HEK293 (cell line): ENCODE results near the gene CYP2B6.

Experiments
- REPIN1 ChIP-seq: fragments of 450-650 bp; formaldehyde crosslinking; IDR thresholded peaks from 2 replicates; pipeline ENCODE4 v1.5.1; 2017; ENCODE audit warnings: missing biosample characterization, missing genetic modification characterization, low read depth
- ZBTB49 ChIP-seq: fragments of 450-650 bp; formaldehyde crosslinking; IDR thresholded peaks from 2 replicates; pipeline ENCODE4 v1.5.1; 2016; ENCODE audit warnings: missing biosample characterization, missing genetic modification characterization, low read depth
- ZBTB8A ChIP-seq: fragments of 450-650 bp; formaldehyde crosslinking; IDR thresholded peaks from 2 replicates; pipeline ENCODE4 v1.5.1; 2016; ENCODE audit warnings: missing biosample characterization, missing genetic modification characterization
- ZNF114 ChIP-seq: fragments of 450-650 bp; formaldehyde crosslinking; IDR thresholded peaks from 2 replicates; pipeline ENCODE4 v1.5.0; 2017; ENCODE audit warnings: missing biosample characterization, missing genetic modification characterization
- ZNF19 ChIP-seq: fragments of 450-650 bp; formaldehyde crosslinking; IDR thresholded peaks from 2 replicates; pipeline ENCODE4; 2016; ENCODE audit warnings: missing biosample characterization, missing genetic modification characterization, low read depth
- ZNF280C ChIP-seq: fragments of 450-650 bp; formaldehyde crosslinking; IDR thresholded peaks from 2 replicates; pipeline ENCODE4 v1.5.1; 2016; ENCODE audit warnings: missing biosample characterization, missing genetic modification characterization
- ZNF324 ChIP-seq: fragments of 450-650 bp; formaldehyde crosslinking; IDR thresholded peaks from 2 replicates; pipeline ENCODE4 v1.5.1; 2016; ENCODE audit warnings: missing biosample characterization, missing genetic modification characterization
- ZNF362 ChIP-seq: fragments of 450-650 bp; formaldehyde crosslinking; IDR thresholded peaks from 2 replicates; pipeline ENCODE4 v1.5.1; 2016; ENCODE audit warnings: missing biosample characterization, missing genetic modification characterization
- ZNF701 ChIP-seq: fragments of 450-650 bp; formaldehyde crosslinking; IDR thresholded peaks from 2 replicates; pipeline ENCODE4 v1.5.1; 2016; ENCODE audit warnings: missing biosample characterization, missing genetic modification characterization
- ZSCAN16 ChIP-seq: fragments of 450-650 bp; formaldehyde crosslinking; IDR thresholded peaks from 2 replicates; pipeline ENCODE4 v1.5.1; 2016; ENCODE audit warnings: missing biosample characterization, missing genetic modification characterization
- TF ChIP-seq, protein P1 (sequence below): fragments of 450-650 bp; formaldehyde crosslinking; IDR thresholded peaks from 2 replicates; pipeline ENCODE4 v1.5.1; 2016; ENCODE audit warnings: missing biosample characterization, missing genetic modification characterization
- TF ChIP-seq, protein P2 (sequence below): fragments of 450-650 bp; formaldehyde crosslinking; IDR thresholded peaks from 2 replicates; pipeline ENCODE4 v1.5.1; 2017; ENCODE audit warnings: missing biosample characterization, mild to moderate bottlenecking, missing genetic modification characterization, moderate library complexity

DNA sequence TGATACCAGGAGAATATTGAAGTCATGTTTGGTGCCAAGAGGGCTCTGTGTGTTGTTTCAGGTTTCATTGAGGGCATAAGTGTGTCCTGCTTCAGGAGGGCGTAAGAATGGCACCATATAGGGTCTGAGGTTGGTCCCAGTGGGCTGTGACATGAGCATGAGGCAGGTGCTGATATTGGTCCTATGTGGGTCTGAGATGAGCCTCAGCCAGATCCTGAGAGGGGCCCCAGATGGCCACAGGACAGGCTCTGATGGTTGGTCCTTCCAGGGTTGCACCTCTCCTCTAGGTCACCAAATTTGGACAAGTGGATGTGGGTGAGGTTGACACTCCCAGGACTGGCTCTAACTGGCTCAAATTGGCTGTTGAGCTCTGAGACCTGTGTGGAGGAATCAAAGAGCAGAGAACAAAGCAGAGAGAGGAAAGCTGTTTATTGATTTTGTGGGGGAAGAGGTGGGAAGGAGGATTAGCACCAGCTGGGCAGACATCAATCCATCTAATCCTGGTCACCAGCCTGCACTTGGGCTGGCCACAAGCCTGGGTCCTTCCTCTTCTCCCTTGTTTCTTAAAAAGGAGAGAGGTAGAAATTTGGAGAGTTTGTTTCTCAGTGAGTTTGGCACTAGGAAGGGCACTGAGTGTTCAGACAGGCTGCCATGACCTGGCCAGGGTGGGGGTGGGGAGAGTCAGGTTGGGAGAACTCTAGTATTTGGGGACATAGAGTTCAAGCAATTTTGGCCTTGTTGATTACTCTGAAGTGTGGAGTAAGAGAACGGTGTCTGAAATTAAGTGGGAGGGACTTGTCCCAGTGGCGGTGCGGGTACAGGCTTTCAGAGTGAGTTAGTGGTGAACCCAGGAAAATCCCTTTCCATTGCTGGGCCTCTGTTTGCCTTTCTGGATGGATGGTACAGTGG, 38.7 kb downstream of the CYP2B6 start:
- no peak for TF ChIP-seq ZNF280C
- TF ChIP-seq, protein P1, sequence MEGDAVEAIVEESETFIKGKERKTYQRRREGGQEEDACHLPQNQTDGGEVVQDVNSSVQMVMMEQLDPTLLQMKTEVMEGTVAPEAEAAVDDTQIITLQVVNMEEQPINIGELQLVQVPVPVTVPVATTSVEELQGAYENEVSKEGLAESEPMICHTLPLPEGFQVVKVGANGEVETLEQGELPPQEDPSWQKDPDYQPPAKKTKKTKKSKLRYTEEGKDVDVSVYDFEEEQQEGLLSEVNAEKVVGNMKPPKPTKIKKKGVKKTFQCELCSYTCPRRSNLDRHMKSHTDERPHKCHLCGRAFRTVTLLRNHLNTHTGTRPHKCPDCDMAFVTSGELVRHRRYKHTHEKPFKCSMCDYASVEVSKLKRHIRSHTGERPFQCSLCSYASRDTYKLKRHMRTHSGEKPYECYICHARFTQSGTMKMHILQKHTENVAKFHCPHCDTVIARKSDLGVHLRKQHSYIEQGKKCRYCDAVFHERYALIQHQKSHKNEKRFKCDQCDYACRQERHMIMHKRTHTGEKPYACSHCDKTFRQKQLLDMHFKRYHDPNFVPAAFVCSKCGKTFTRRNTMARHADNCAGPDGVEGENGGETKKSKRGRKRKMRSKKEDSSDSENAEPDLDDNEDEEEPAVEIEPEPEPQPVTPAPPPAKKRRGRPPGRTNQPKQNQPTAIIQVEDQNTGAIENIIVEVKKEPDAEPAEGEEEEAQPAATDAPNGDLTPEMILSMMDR (tag by site-specific recombination), result no peak
- no peak for TF ChIP-seq ZNF324 (tag by site-specific recombination)
- TF ChIP-seq ZNF362, result no peak
- TF ChIP-seq, protein P2, sequence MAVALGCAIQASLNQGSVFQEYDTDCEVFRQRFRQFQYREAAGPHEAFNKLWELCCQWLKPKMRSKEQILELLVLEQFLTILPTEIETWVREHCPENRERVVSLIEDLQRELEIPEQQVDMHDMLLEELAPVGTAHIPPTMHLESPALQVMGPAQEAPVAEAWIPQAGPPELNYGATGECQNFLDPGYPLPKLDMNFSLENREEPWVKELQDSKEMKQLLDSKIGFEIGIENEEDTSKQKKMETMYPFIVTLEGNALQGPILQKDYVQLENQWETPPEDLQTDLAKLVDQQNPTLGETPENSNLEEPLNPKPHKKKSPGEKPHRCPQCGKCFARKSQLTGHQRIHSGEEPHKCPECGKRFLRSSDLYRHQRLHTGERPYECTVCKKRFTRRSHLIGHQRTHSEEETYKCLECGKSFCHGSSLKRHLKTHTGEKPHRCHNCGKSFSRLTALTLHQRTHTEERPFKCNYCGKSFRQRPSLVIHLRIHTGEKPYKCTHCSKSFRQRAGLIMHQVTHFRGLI (tag by site-specific recombination), result no peak
- no peak for TF ChIP-seq ZBTB49 (tag by site-specific recombination)
- no peak for TF ChIP-seq ZNF19 (tag by site-specific recombination)
- no peak for TF ChIP-seq ZNF114 (tag by site-specific recombination)
- TF ChIP-seq REPIN1 (tag by site-specific recombination), result no peak
- TF ChIP-seq ZNF701 (tag by site-specific recombination), result no peak
- TF ChIP-seq ZSCAN16 (tag by site-specific recombination), result no peak
- TF ChIP-seq ZBTB8A (tag by site-specific recombination), result no peak
